ENCODE results near the gene MYOZ3. TPM values are rescaled to one million over a fixed set of nuclear protein-coding genes. Genes with fewer than 3 reads are reported as not detected.

MYOZ3 gene
- total and polyA plus RNA-seq, 9 donors, result 7.2 to 15.7 (median 9.1) TPM

DNA sequence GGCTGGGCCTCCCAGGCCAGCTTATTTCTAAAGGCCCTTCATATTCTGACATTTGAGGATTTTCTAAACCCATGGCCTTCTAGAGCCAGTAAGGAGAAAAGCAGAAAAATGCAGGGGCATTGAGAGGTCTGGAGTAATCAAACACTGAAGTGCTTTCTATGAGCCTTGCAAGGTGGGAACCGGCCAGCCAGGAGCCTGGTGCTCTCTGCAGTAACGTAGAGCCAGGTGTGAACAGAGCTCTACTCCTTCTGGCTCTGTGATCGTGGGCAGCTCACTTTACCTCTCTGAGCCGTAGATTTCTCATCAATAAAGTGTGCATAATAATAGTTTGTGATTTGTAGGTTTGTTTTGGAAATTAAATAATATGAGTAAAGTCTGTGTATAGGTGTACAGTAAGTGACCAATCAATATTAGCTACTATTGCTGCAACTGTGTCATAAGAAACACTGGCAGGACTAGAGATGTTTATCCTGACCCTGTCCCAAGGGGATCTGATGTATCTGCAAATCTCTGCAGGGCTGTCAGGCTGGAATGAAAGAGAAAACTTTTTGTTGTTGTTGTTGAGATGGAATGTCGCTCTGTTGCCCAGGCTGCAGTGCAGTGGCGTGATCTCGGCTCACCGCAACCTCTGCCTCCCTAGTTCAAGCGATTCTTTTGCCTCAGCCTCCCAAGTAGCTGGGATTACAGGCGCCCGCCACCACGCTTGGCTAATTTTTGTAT lies 17.9 kb upstream of the MYOZ3 start:
- H3K4me1 ChIP-seq (ENCODE audit: control insufficient read depth, insufficient read depth, low read length), result peaks cover 78% of the 10 kb centered on the region
- no peaks in the 10 kb centered on the region for H3K9me3 ChIP-seq (replicated peaks; ENCODE audit: control insufficient read depth, low read depth, low read length)
- DNase-seq, result no peak
- H3K27ac ChIP-seq (ENCODE audit: low read length), result peak overlapping the region; percentile 81
- H3K4me3 ChIP-seq (ENCODE audit: low read length), result no peak overlapping the region
- no peaks in the 10 kb centered on the region for H3K27me3 ChIP-seq (ENCODE audit: control insufficient read depth, insufficient read depth, low read length)
- no peaks in the 10 kb centered on the region for H3K36me3 ChIP-seq (ENCODE audit: control insufficient read depth, insufficient read depth, low read length)
- 75% methylated on average over 2 of the region's 12 CpGs for WGBS (ENCODE audit: insufficient coverage)

DNA sequence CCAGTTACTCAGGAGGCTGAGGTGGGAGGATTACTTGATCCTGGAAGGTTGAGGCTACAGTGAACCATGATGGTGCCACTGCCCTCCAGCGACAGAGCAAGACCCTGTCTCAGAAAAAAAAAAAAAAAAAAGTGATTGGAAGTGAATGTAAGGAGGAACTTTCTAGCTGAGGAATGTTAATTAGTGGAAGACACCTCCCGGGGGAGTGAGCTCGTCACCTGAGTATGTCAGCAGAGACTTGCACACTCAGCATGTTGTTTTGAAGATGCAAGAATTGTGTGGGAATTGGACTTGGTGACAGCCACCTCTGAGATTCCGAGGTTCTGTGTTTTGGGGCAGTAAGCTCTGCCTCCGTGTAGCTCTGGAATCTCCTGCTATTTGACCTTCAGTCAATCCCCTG lies 17.0 kb upstream of the MYOZ3 start:
- WGBS (ENCODE audit: insufficient coverage), result 80% methylated on average over 4 of the region's 5 CpGs
- H3K27ac ChIP-seq (ENCODE audit: low read length), result no peak overlapping the region
- peaks cover 9% of the 10 kb centered on the region for H3K36me3 ChIP-seq (ENCODE audit: control insufficient read depth, insufficient read depth, low read length)
- no peak overlapping the region for H3K4me3 ChIP-seq (ENCODE audit: low read length)
- H3K27me3 ChIP-seq (ENCODE audit: control insufficient read depth, insufficient read depth, low read length), result no peaks in the 10 kb centered on the region
- no peaks in the 10 kb centered on the region for H3K9me3 ChIP-seq (replicated peaks; ENCODE audit: control insufficient read depth, low read depth, low read length)
- no peak for DNase-seq
- peaks cover 86% of the 10 kb centered on the region for H3K4me1 ChIP-seq (ENCODE audit: control insufficient read depth, insufficient read depth, low read length)

- Histone ChIP-seq H3K4me1 (ENCODE audit: control insufficient read depth, insufficient read depth, low read length) (peaks cover 86% of the 10 kb centered on the region), H3K27ac (ENCODE audit: low read length) (no peak overlapping the region), H3K4me3 (ENCODE audit: low read length) (no peak overlapping the region), H3K36me3 (ENCODE audit: control insufficient read depth, insufficient read depth, low read length) (peaks cover 13% of the 10 kb centered on the region), H3K9me3 (replicated peaks; ENCODE audit: control insufficient read depth, low read depth, low read length) (no peaks in the 10 kb centered on the region), H3K27me3 (ENCODE audit: control insufficient read depth, insufficient read depth, low read length) (no peaks in the 10 kb centered on the region)
- 56% methylated on average over 1 of the region's 2 CpGs for WGBS (ENCODE audit: insufficient coverage)
- no peak for DNase-seq
These were observed 16.5 kb upstream of the MYOZ3 start for GRCh38 chr5:150644514-150644913.

DNA sequence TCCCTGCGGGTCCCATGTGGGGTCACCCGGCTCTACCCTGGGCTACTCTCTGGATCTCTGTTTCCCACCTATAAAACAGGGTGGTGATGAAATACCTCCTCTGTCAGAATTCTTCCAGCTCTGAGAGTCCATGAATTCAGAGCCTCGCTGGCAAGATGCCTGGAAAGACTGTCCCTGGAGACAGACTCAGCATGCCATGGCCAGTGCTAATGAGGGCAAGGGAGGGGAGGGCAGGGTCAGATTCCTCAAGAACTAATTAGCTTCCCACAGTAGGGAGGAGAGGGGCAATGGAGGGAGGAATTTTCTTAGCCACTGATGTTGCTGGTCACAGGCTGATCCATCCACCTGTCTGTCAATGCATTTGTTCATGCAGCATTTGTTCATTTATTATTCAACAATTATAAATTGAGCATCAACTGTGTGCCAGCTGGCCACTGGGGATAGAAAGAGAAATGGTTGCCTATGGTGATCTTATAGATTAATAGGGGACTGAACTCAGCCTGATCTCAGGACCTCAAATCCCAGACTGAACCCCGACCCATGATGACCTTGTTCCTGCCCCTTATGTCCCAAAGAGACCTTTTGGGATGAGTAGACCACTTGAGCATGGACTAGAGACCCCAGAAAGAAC lies 15.9 kb upstream of the MYOZ3 start:
- Histone ChIP-seq H3K27me3 (ENCODE audit: control insufficient read depth, insufficient read depth, low read length) (no peaks in the 10 kb centered on the region), H3K36me3 (ENCODE audit: control insufficient read depth, insufficient read depth, low read length) (peaks cover 20% of the 10 kb centered on the region), H3K9me3 (replicated peaks; ENCODE audit: control insufficient read depth, low read depth, low read length) (no peaks in the 10 kb centered on the region), H3K4me3 (ENCODE audit: low read length) (no peak overlapping the region), H3K27ac (ENCODE audit: low read length) (peak overlapping the region; percentile 17), H3K4me1 (ENCODE audit: control insufficient read depth, insufficient read depth, low read length) (peaks cover 85% of the 10 kb centered on the region)
- 56% methylated on average over 3 of the region's 4 CpGs for WGBS (ENCODE audit: insufficient coverage)
- peak; percentile 64 for DNase-seq

DNA sequence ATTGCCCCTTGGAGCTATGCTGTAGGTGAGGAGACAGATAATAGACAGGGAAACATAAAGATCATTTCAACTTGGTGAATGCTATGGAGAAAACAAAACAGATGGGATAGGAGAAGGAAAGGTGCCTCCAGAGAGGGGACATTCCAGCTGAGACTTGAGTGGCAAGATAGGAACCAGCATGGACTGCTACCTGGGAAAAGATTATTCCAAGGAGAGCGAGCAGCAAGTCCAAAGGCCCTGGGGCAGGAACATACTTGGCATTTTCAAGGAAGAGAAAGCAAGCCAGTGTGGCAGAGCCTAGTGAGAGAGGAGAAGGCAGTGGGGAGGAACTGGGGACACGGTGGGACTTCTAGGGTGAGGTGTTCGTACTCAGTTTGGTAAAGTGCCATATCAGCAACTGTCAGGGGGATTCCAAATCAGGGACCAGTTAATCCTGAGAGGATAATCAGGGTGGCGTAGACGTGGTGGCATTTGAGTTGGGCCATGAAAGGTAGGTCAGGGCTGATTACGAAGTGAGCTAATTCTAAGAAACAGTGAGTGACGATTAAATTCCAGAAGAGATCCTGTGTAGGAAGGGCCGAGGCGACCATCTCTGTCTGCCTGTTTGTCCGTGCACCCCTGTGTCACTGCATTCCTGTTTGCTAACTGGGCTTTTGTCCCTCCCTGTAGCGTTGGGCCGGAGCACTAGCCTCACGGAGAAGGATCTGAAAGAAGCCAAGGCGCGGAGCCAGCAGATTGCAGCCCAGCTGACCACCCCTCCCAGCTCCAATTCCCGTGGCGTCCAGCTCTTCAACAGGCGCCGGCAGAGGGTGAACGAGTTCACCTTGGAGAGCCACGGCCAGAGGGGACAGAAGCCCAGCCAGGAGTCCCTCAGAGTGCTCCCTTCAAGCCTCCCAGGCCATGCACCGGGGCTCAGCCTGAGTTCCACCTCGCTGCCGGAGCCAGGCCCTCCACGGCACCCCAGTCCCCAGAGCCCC lies 13.5 kb upstream of the MYOZ3 start:
- peak overlapping the region; percentile 63 for H3K27ac ChIP-seq (ENCODE audit: low read length)
- no peak overlapping the region for H3K4me3 ChIP-seq (ENCODE audit: low read length)
- H3K27me3 ChIP-seq (ENCODE audit: control insufficient read depth, insufficient read depth, low read length), result no peaks in the 10 kb centered on the region
- DNase-seq, result peak; percentile 81
- H3K9me3 ChIP-seq (replicated peaks; ENCODE audit: control insufficient read depth, low read depth, low read length), result no peaks in the 10 kb centered on the region
- H3K4me1 ChIP-seq (ENCODE audit: control insufficient read depth, insufficient read depth, low read length), result peaks cover 85% of the 10 kb centered on the region
- WGBS (ENCODE audit: insufficient coverage), result 48% methylated on average over 23 of the region's 25 CpGs
- H3K36me3 ChIP-seq (ENCODE audit: control insufficient read depth, insufficient read depth, low read length), result peaks cover 28% of the 10 kb centered on the region

- peaks cover 28% of the 10 kb centered on the region for H3K36me3 ChIP-seq (ENCODE audit: control insufficient read depth, insufficient read depth, low read length)
- H3K4me3 ChIP-seq (ENCODE audit: low read length), result no peak overlapping the region
- no peaks in the 10 kb centered on the region for H3K9me3 ChIP-seq (replicated peaks; ENCODE audit: control insufficient read depth, low read depth, low read length)
- WGBS (ENCODE audit: insufficient coverage), result 85% methylated on average over 15 of the region's 16 CpGs
- H3K27me3 ChIP-seq (ENCODE audit: control insufficient read depth, insufficient read depth, low read length), result no peaks in the 10 kb centered on the region
- peak overlapping the region; percentile 63 for H3K27ac ChIP-seq (ENCODE audit: low read length)
- H3K4me1 ChIP-seq (ENCODE audit: control insufficient read depth, insufficient read depth, low read length), result peaks cover 85% of the 10 kb centered on the region
- no peak for DNase-seq
These were observed 12.6 kb upstream of the MYOZ3 start for GRCh38 chr5:150648294-150649107.

- Histone ChIP-seq H3K4me3 (ENCODE audit: low read length) (no peak overlapping the region), H3K4me1 (ENCODE audit: control insufficient read depth, insufficient read depth, low read length) (peaks cover 83% of the 10 kb centered on the region), H3K27ac (ENCODE audit: low read length) (no peak overlapping the region), H3K36me3 (ENCODE audit: control insufficient read depth, insufficient read depth, low read length) (peaks cover 28% of the 10 kb centered on the region), H3K9me3 (replicated peaks; ENCODE audit: control insufficient read depth, low read depth, low read length) (no peaks in the 10 kb centered on the region), H3K27me3 (ENCODE audit: control insufficient read depth, insufficient read depth, low read length) (no peaks in the 10 kb centered on the region)
- WGBS (ENCODE audit: insufficient coverage), result 91% methylated on average over 44 of the region's 46 CpGs
- DNase-seq, result no peak
These were observed 11.7 kb upstream of the MYOZ3 start for GRCh38 chr5:150649108-150650020.

- H3K27ac ChIP-seq (ENCODE audit: low read length), result no peak overlapping the region
- H3K27me3 ChIP-seq (ENCODE audit: control insufficient read depth, insufficient read depth, low read length), result no peaks in the 10 kb centered on the region
- DNase-seq, result peak; percentile 7
- H3K4me1 ChIP-seq (ENCODE audit: control insufficient read depth, insufficient read depth, low read length), result peaks cover 74% of the 10 kb centered on the region
- no peak overlapping the region for H3K4me3 ChIP-seq (ENCODE audit: low read length)
- peaks cover 28% of the 10 kb centered on the region for H3K36me3 ChIP-seq (ENCODE audit: control insufficient read depth, insufficient read depth, low read length)
- 67% methylated on average over 26 of the region's 38 CpGs for WGBS (ENCODE audit: insufficient coverage)
- no peaks in the 10 kb centered on the region for H3K9me3 ChIP-seq (replicated peaks; ENCODE audit: control insufficient read depth, low read depth, low read length)
These were observed 10.7 kb upstream of the MYOZ3 start for GRCh38 chr5:150650021-150651006.

Data from muscle of leg (tissue), 11 donors.